Uterus (tissue), 2 donors: ENCODE results near the gene TWIST2.

ENCODE experiments used
- POLR2A ChIP-seq, 2 donors: fragments of 450-650 bp; IDR thresholded peaks; one replicate each; pipeline ENCODE4 v1.6.1; 2016; ENCODE audit warnings: antibody characterized with exemption in 2 of 2, mild to moderate bottlenecking in 1 of 2, moderate library complexity in 1 of 2
- TF ChIP-seq, protein P1 (sequence below), 4 experiments: fragments of 200-600 bp in 2 of 4; fragments of 450-650 bp in 2 of 4; sonication (generic) in 2 of 4; IDR thresholded peaks; one replicate each; pipeline ENCODE4 v1.5.1; 2016 to 2019; ENCODE audit warnings: antibody characterized with exemption in 4 of 4, mild to moderate bottlenecking in 2 of 4, moderate library complexity in 1 of 4

DNA sequence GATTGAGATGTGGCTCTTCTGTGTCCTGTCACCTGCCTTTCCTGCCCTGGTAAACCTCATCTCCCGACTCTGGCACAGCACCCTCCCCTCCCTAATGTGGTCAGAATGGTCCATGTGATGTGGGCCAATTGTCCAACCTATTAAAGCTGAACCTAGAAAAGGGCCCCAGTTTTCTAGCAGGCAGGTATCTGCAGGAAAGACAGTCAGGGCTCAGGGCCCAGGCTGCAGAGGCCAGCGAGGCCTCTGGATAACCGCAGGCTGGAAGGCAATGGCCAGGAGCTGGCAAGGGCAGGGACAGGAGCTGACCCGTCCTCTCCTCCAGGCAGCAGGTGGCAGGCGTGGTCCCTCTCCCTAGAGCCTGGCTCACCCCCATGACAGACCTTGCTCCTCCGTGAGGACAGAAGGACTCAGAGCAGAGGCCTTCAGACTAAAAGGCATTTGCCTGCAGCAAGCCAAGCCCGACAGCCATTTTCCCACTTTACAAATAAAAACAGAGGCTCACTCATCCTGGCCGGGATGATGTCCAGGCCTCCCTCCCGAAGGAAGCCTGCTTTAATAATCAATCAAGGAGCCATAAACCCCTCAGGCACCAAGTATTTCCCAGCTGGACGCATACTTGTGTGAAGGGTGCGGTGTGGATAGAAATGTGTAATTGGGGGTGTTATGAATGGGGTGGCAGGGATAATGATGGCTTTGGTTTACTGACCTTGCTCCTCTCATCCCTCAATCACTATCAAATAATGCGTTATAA, 107.1 kb downstream of the TWIST2 start:
- TF ChIP-seq, protein P1, sequence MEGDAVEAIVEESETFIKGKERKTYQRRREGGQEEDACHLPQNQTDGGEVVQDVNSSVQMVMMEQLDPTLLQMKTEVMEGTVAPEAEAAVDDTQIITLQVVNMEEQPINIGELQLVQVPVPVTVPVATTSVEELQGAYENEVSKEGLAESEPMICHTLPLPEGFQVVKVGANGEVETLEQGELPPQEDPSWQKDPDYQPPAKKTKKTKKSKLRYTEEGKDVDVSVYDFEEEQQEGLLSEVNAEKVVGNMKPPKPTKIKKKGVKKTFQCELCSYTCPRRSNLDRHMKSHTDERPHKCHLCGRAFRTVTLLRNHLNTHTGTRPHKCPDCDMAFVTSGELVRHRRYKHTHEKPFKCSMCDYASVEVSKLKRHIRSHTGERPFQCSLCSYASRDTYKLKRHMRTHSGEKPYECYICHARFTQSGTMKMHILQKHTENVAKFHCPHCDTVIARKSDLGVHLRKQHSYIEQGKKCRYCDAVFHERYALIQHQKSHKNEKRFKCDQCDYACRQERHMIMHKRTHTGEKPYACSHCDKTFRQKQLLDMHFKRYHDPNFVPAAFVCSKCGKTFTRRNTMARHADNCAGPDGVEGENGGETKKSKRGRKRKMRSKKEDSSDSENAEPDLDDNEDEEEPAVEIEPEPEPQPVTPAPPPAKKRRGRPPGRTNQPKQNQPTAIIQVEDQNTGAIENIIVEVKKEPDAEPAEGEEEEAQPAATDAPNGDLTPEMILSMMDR (IDR thresholded peaks at IDR 0.05): no peak
- TF ChIP-seq POLR2A (IDR thresholded peaks at IDR 0.05): no peak
